K562 (cell line): ENCODE measurements around the gene KCTD19. TPM values are rescaled to one million over a fixed set of nuclear protein-coding genes. Genes with fewer than 3 reads are reported as not detected.

Source experiments
- ARHGAP35 ChIP-seq: fragments of 450-650 bp; IDR thresholded peaks from 2 replicates; pipeline ENCODE4 v1.6.1; 2018; ENCODE audit not compliant: partially characterized antibody
- EHMT2 ChIP-seq: fragments of 450-650 bp; IDR thresholded peaks from 2 replicates; pipeline ENCODE4 v1.6.1; 2018; ENCODE audit warnings: antibody characterized with exemption
- HMG20A ChIP-seq: fragments of 450-650 bp; formaldehyde crosslinking; conservative IDR thresholded peaks from 2 replicates; pipeline ENCODE4 v1.4.0; 2020; ENCODE audit warnings: mild to moderate bottlenecking, mixed read lengths
- KLF16 ChIP-seq: IDR thresholded peaks from 2 replicates; pipeline ENCODE4 v1.6.1; 2016; ENCODE audit warnings: antibody characterized with exemption
- MCM5 ChIP-seq: fragments of 450-650 bp; IDR thresholded peaks from 2 replicates; pipeline ENCODE4 v1.6.1; 2016; ENCODE audit warnings: low read depth
- NR2F6 ChIP-seq: fragments of 450-650 bp; formaldehyde crosslinking; IDR thresholded peaks from 2 replicates; pipeline ENCODE4 v1.4.0; 2020; ENCODE audit warnings: mild to moderate bottlenecking
- NUFIP1 ChIP-seq: fragments of 450-650 bp; IDR thresholded peaks from 2 replicates; pipeline ENCODE4 v1.6.1; 2018; ENCODE audit not compliant: partially characterized antibody
- PHB ChIP-seq: fragments of 250-450 bp; sonication (Bioruptor Pico); IDR thresholded peaks from 2 replicates; pipeline ENCODE4 v1.5.0; 2021
- PHF8 ChIP-seq: fragments of 200-600 bp; sonication (generic); IDR thresholded peaks from 2 replicates; pipeline ENCODE4 v1.6.1; 2012; ENCODE audit warnings: mixed run types, mild to moderate bottlenecking, inconsistent platforms, low read length, moderate library complexity, borderline replicate concordance
- POLR3A ChIP-seq: IDR thresholded peaks from 2 replicates; pipeline ENCODE4 v1.6.1; 2011; ENCODE audit warnings: borderline replicate concordance, mild to moderate bottlenecking, moderate library complexity; ENCODE audit not compliant: insufficient read length, insufficient read depth; ENCODE audit errors: extremely low read depth
- SRSF3 ChIP-seq: fragments of 200-400 bp; formaldehyde crosslinking; IDR thresholded peaks from 2 replicates; pipeline ENCODE4 v1.6.1; 2016; ENCODE audit warnings: mild to moderate bottlenecking, low read length, moderate library complexity; ENCODE audit not compliant: insufficient read depth
- TEAD2 ChIP-seq: fragments of 450-650 bp; IDR thresholded peaks from 2 replicates; pipeline ENCODE4 v1.6.1; 2016; ENCODE audit warnings: missing genetic modification characterization, control low read depth, missing compliant biosample characterization
- XRCC5 ChIP-seq: fragments of 200-400 bp; formaldehyde crosslinking; IDR thresholded peaks from 2 replicates; pipeline ENCODE4 v1.6.1; 2017; ENCODE audit warnings: low read depth, mild to moderate bottlenecking, low read length
- ZNF134 ChIP-seq: fragments of 250-450 bp; sonication (Bioruptor Pico); conservative IDR thresholded peaks from 2 replicates; pipeline ENCODE4 v1.4.0; 2020
- ZNF408 ChIP-seq: fragments of 250-450 bp; sonication (Bioruptor Pico); IDR thresholded peaks from 2 replicates; pipeline ENCODE4 v1.4.0; 2020; ENCODE audit warnings: low read depth, mild to moderate bottlenecking, moderate library complexity
- ZSCAN32 ChIP-seq: fragments of 450-650 bp; formaldehyde crosslinking; IDR thresholded peaks from 2 replicates; pipeline ENCODE4 v1.4.0; 2020; ENCODE audit warnings: mild to moderate bottlenecking, moderate library complexity
- polyA plus RNA-seq, 8 experiments: library from polyadenylated mRNA; depleted of rRNA in 4 of 8; stranded (reverse) in 5 of 8; unstranded in 3 of 8; fragments of >200 nt; fragmentation: Nextera tagmentation in 2 of 8; fragmentation: Illumina TruSeq in 1 of 8; extraction: Ambion mirVana in 2 of 8; extraction: Trizol in 1 of 8; gene quantifications; 2 replicates each; pipeline versions ENCODE4 v1.2.1 to v1.2.3, GENCODE V29; 2011 to 2014; ENCODE audit warnings: inconsistent platforms in 1 of 8, missing spikeins in 1 of 8
- total RNA-seq, 7 experiments: library from RNA; depleted of rRNA in 6 of 7; stranded (reverse); fragments of >200 nt in 6 of 7; fragmentation: Illumina TruSeq in 2 of 7; extraction: Trizol in 2 of 7; gene quantifications; 2 replicates each; pipeline versions ENCODE4 v1.2.1 to v1.2.3, GENCODE V29; 2011 to 2021; ENCODE audit warnings: low replicate concordance in 1 of 7
- TF ChIP-seq, protein P1 (sequence below), 2 experiments: fragments of 450-650 bp; formaldehyde crosslinking in 1 of 2; IDR thresholded peaks; 2 replicates each; pipeline versions ENCODE4 v1.4.0 to v1.6.1; 2014 to 2020; ENCODE audit warnings: mild to moderate bottlenecking in 2 of 2, borderline replicate concordance in 1 of 2, low read depth in 1 of 2
- TF ChIP-seq, protein P2 (sequence below): IDR thresholded peaks from 2 replicates; pipeline ENCODE4 v1.6.1; 2016; ENCODE audit warnings: missing genetic modification characterization, missing compliant biosample characterization

Gene KCTD19
- total and polyA plus RNA-seq, 9 of the 15 experiments (the other 6 are each of a cell fraction or from before 2014, with no cell fraction given) = 0.03 to 0.91 (median 0.22) TPM; not detected in 2

DNA sequence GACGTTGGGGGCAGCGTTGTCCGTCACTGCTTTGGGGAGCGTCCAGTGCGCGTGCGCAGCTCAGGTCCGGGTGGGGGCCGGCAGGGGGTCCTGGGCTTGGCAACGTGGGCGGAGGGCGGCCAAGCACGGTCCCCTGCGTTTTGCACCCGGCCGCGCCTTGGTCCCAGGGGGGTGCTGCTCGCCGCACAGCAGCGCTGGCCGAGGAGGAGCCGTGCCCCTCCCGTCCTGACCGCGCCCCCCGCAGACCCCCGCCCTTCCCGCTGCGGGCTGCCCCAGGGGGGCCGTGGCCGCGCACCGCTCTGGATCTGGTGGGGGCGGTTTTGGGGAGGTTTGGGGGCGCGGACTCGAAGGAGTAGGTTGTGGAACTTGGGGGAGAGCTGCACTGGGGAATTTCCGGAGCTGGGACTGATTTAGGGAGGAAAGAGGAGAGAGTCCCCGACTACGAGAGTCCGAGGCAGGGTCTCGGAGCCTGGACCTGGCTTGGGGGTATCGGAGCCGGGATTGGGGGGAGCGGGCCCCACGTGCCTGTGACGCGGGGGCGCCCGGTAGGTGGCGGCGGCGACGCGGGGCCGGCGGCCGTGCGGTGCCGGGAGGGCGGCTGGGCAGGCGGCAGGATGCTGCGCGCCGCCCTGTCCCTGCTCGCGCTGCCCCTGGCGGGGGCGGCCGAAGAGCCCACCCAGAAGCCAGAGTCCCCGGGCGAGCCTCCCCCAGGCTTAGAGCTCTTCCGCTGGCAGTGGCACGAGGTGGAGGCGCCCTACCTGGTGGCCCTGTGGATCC, 78.0 kb downstream of the KCTD19 start, which contains the start of gene SLC9A5 (continued):
- TF ChIP-seq, protein P1, sequence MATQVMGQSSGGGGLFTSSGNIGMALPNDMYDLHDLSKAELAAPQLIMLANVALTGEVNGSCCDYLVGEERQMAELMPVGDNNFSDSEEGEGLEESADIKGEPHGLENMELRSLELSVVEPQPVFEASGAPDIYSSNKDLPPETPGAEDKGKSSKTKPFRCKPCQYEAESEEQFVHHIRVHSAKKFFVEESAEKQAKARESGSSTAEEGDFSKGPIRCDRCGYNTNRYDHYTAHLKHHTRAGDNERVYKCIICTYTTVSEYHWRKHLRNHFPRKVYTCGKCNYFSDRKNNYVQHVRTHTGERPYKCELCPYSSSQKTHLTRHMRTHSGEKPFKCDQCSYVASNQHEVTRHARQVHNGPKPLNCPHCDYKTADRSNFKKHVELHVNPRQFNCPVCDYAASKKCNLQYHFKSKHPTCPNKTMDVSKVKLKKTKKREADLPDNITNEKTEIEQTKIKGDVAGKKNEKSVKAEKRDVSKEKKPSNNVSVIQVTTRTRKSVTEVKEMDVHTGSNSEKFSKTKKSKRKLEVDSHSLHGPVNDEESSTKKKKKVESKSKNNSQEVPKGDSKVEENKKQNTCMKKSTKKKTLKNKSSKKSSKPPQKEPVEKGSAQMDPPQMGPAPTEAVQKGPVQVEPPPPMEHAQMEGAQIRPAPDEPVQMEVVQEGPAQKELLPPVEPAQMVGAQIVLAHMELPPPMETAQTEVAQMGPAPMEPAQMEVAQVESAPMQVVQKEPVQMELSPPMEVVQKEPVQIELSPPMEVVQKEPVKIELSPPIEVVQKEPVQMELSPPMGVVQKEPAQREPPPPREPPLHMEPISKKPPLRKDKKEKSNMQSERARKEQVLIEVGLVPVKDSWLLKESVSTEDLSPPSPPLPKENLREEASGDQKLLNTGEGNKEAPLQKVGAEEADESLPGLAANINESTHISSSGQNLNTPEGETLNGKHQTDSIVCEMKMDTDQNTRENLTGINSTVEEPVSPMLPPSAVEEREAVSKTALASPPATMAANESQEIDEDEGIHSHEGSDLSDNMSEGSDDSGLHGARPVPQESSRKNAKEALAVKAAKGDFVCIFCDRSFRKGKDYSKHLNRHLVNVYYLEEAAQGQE (IDR thresholded peaks at IDR 0.05; ENCODE audit: borderline replicate concordance) = 0 out of 2 replicates have a peak, but pooled peaks have one; percentile 13
- TF ChIP-seq, protein P1 (CRISPR knock-in tag; IDR thresholded peaks at IDR 0.05; ENCODE audit: low read depth) = no peak
- no peak for TF ChIP-seq NUFIP1
- TF ChIP-seq ZNF134 = no peak
- TF ChIP-seq ARHGAP35 = no peak
- TF ChIP-seq XRCC5 = no peak
- TF ChIP-seq HMG20A (CRISPR knock-in tag) = no peak
- no peak for TF ChIP-seq PHB (CRISPR knock-in tag)
- TF ChIP-seq, protein P2, sequence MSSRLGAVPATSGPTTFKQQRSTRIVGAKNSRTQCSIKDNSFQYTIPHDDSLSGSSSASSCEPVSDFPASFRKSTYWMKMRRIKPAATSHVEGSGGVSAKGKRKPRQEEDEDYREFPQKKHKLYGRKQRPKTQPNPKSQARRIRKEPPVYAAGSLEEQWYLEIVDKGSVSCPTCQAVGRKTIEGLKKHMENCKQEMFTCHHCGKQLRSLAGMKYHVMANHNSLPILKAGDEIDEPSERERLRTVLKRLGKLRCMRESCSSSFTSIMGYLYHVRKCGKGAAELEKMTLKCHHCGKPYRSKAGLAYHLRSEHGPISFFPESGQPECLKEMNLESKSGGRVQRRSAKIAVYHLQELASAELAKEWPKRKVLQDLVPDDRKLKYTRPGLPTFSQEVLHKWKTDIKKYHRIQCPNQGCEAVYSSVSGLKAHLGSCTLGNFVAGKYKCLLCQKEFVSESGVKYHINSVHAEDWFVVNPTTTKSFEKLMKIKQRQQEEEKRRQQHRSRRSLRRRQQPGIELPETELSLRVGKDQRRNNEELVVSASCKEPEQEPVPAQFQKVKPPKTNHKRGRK = no peak
- no peak for TF ChIP-seq SRSF3
- no peak for TF ChIP-seq TEAD2 (tag)
- TF ChIP-seq ZSCAN32 = no peak
- TF ChIP-seq POLR3A = no peak
- no peak for TF ChIP-seq NR2F6 (CRISPR knock-in tag)
- no peak for TF ChIP-seq EHMT2
- no peak for TF ChIP-seq KLF16
- TF ChIP-seq MCM5 = no peak
- peak; percentile 39; the same call in 1 of the 2 replicates for TF ChIP-seq PHF8
- TF ChIP-seq ZNF408 (CRISPR knock-in tag) = no peak
